ENCODE measurements around the gene DNAH1. TPM values are rescaled to one million over a fixed set of nuclear protein-coding genes. Genes with fewer than 3 reads are reported as not detected.

Gene DNAH1
- total RNA-seq, 1 experiment from 2014 or later: 5.9 TPM

- ChIA-PET POLR2A (ENCODE audit: unreplicated experiment) (no interaction called here), CTCF (no interaction called here)
- Histone ChIP-seq H3K9me2 (ENCODE audit: insufficient read depth) (no peaks in the 10 kb centered on the region), H3K27ac (no peak overlapping the region), H3K9me3 (ENCODE audit: insufficient read depth, low read depth) (no peaks in the 10 kb centered on the region), H3K36me3 (ENCODE audit: low read depth) (no peaks in the 10 kb centered on the region), H3K4me1 (replicated peaks; ENCODE audit: insufficient read depth) (no peaks in the 10 kb centered on the region), H3K4me2 (no peak overlapping the region), H2AFZ (no peak overlapping the region), H4K20me1 (ENCODE audit: insufficient read depth) (no peaks in the 10 kb centered on the region), H3K27me3 (ENCODE audit: insufficient read depth, low read depth) (no peaks in the 10 kb centered on the region), H3F3A (ENCODE audit: insufficient read depth, low read depth) (no peaks in the 10 kb centered on the region), H3K4me3 (no peak overlapping the region), H3K79me2 (ENCODE audit: low read depth) (no peaks in the 10 kb centered on the region)
- DNase-seq: no peak
- TF ChIP-seq CTCF (conservative IDR thresholded peaks at IDR 0.05) (no peak), EZH2 (IDR thresholded peaks at IDR 0.05; ENCODE audit: low read depth) (no peak)
- no TSS peak for BruUV-seq (replicated peaks)
- intact Hi-C loops (cut with micrococcal nuclease; ENCODE audit: unreplicated experiment): no loop called here
Observed at GRCh38 chr3:52440671-52441070, 124.6 kb downstream of the DNAH1 start.

DNA sequence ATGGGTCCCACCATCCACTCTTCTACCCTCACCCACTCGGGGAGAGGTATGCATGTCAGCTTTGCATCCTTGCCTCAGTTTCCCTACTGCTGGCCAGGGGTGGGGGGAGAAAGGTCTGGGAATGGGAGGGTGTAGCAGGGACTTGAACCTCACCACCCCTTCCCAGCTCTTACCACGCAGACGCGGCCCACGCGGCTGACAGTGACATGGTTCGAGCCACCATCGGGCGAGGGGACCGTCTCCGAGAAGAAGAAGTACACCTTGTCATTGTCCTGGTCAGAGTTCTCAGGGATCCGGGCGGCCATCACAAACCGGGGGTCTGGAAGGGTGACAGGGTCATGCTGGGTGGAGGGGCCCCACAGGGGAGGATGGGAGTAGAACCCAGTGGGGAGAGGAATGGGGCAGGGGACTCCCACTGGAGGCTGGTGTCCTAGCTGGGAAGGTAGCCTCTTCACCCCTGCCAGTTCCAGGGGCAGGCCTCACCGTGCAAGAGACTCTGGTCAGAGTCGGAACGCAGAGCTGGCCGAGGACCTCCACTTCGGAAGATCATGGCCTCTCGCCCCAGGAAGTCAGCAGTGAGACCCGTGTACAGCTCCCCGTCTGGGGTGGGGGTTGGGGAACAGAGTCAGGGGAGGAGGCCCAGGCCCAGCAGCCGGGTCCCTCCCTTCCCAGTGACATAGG is 125.1 kb downstream of the DNAH1 start:
- CTCF ChIA-PET: no interaction called here
- POLR2A ChIA-PET (ENCODE audit: unreplicated experiment): interaction anchor here (0.5 kb wide), 1 partner anchor 241 kb away, joined by 25 read pairs; no protein-coding TSS in a partner anchor

DNA sequence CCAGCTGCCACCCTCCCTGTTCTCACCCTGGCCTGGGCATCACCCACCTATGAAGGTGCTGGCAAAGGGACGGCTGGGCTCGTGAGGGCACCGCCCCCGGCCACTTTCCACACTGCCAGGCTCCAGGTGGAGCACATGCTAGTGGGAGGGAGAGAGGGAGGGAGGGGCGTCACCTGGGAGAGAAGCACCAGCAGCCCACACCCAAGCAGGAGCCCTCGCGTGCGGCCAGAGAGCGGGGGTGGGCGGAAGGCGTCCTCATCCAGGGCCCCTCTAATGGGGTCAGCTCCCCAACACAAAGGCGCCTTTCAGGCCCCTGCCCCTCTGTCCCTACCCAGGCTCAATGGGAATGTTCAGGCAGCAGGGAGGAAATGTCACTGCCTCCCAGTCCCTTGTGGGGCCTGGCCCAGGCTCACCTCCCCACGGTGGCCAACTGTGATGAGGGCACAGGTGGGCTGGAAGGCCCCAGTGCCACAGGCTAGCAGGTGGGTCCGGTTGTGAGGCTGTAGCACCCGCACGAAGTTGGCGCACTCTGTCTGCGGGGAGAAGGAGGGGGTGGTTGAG is 125.7 kb downstream of the DNAH1 start:
- no peak for DNase-seq
- Histone ChIP-seq H4K20me1 (ENCODE audit: insufficient read depth) (no peaks in the 10 kb centered on the region), H3K79me2 (ENCODE audit: low read depth) (no peaks in the 10 kb centered on the region), H3K9me2 (ENCODE audit: insufficient read depth) (no peaks in the 10 kb centered on the region), H3K27ac (no peak overlapping the region), H3K4me2 (no peak overlapping the region), H3K4me1 (replicated peaks; ENCODE audit: insufficient read depth) (no peaks in the 10 kb centered on the region), H3K4me3 (no peak overlapping the region), H3K27me3 (ENCODE audit: insufficient read depth, low read depth) (no peaks in the 10 kb centered on the region), H3K9me3 (ENCODE audit: insufficient read depth, low read depth) (no peaks in the 10 kb centered on the region), H2AFZ (no peak overlapping the region), H3F3A (ENCODE audit: insufficient read depth, low read depth) (no peaks in the 10 kb centered on the region), H3K36me3 (ENCODE audit: low read depth) (no peaks in the 10 kb centered on the region)
- ChIA-PET POLR2A (ENCODE audit: unreplicated experiment) (interaction anchor here (0.5 kb wide), 1 partner anchor 240 kb away, joined by 25 read pairs; no protein-coding TSS in a partner anchor), CTCF (no interaction called here)
- TF ChIP-seq CTCF (conservative IDR thresholded peaks at IDR 0.05): no peak
- no peak for TF ChIP-seq EZH2 (IDR thresholded peaks at IDR 0.05; ENCODE audit: low read depth)
- intact Hi-C loops (cut with micrococcal nuclease; ENCODE audit: unreplicated experiment): no loop called here
- no TSS peak for BruUV-seq (replicated peaks)

More for the DNA sequence above, 125.1 kb downstream of the DNAH1 start:
- H3K27ac ChIP-seq: no peak overlapping the region
- H3K9me2 ChIP-seq (ENCODE audit: insufficient read depth): no peaks in the 10 kb centered on the region
- no peak overlapping the region for H3K4me2 ChIP-seq
- no peak overlapping the region for H2AFZ ChIP-seq
- no peaks in the 10 kb centered on the region for H4K20me1 ChIP-seq (ENCODE audit: insufficient read depth)
- no peak for DNase-seq
- H3K27me3 ChIP-seq (ENCODE audit: insufficient read depth, low read depth): no peaks in the 10 kb centered on the region
- no peaks in the 10 kb centered on the region for H3K9me3 ChIP-seq (ENCODE audit: insufficient read depth, low read depth)
- no TSS peak for BruUV-seq (replicated peaks)
- TF ChIP-seq CTCF (conservative IDR thresholded peaks at IDR 0.05) (no peak), EZH2 (IDR thresholded peaks at IDR 0.05; ENCODE audit: low read depth) (no peak)
- no peaks in the 10 kb centered on the region for H3K79me2 ChIP-seq (ENCODE audit: low read depth)
- no peaks in the 10 kb centered on the region for H3F3A ChIP-seq (ENCODE audit: insufficient read depth, low read depth)
- intact Hi-C loops (cut with micrococcal nuclease; ENCODE audit: unreplicated experiment): no loop called here
- H3K36me3 ChIP-seq (ENCODE audit: low read depth): no peaks in the 10 kb centered on the region
- H3K4me1 ChIP-seq (replicated peaks; ENCODE audit: insufficient read depth): no peaks in the 10 kb centered on the region
- no peak overlapping the region for H3K4me3 ChIP-seq

Measured in PC-9 (cell line).